ENCODE results near the gene WAS.

DNA sequence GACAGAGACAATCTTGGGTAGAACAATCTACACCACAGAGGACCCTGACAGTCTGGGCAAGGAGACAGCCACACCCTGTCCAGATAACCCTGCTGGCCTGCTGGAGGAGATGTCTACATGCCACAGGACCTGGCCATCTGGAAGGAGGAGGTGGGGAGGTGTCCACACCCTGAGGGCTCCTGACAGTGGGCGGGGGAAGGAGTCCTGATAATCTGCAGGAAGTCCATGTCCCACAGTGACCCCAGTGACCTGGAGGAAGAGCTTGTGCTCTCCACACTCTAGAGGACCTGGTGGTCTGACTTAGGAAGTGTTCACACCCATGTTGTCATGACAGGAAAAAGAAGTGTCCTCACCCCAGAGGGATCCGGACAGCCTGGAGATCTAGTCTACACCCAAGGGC, 18.4 kb downstream of the WAS start:
- TF ChIP-seq, protein P1, sequence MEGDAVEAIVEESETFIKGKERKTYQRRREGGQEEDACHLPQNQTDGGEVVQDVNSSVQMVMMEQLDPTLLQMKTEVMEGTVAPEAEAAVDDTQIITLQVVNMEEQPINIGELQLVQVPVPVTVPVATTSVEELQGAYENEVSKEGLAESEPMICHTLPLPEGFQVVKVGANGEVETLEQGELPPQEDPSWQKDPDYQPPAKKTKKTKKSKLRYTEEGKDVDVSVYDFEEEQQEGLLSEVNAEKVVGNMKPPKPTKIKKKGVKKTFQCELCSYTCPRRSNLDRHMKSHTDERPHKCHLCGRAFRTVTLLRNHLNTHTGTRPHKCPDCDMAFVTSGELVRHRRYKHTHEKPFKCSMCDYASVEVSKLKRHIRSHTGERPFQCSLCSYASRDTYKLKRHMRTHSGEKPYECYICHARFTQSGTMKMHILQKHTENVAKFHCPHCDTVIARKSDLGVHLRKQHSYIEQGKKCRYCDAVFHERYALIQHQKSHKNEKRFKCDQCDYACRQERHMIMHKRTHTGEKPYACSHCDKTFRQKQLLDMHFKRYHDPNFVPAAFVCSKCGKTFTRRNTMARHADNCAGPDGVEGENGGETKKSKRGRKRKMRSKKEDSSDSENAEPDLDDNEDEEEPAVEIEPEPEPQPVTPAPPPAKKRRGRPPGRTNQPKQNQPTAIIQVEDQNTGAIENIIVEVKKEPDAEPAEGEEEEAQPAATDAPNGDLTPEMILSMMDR (IDR thresholded peaks at IDR 0.05), result no peak
- no peak for TF ChIP-seq ZFX (IDR thresholded peaks at IDR 0.05; ENCODE audit: borderline replicate concordance)

Data from 22Rv1 (cell line).